HG03159 (cell line): ENCODE data around the gene LACC1.

Experiments used
- ATAC-seq: cut with Tn5 transposase; IDR thresholded peaks from one replicate; pipeline ENCODE4 v1.9.1; 2021; ENCODE audit warnings: mild to moderate bottlenecking, moderate library complexity; ENCODE audit not compliant: unreplicated experiment

The LACC1 gene

DNA sequence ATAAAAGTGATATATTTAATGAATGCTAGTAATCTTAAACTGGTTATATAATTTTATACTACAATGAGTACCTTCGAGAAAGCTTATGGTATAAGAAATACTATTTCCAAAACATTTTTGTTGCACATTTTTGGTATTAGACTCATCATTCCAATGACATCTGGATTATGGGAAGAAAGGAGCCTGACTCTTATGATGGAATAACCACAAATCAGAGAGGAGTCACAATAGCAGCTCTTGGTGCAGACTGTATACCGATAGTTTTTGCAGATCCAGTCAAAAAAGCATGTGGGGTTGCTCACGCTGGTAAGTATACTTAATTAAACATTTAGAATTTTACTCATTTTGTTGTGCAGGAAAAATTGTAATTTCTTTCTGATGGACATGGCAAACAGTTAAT, 3.9 kb downstream of the LACC1 start:
- no peak for ATAC-seq

GRCh38 chr13:43884222-43884621, 4.5 kb downstream of the LACC1 start:
- ATAC-seq = no peak

DNA sequence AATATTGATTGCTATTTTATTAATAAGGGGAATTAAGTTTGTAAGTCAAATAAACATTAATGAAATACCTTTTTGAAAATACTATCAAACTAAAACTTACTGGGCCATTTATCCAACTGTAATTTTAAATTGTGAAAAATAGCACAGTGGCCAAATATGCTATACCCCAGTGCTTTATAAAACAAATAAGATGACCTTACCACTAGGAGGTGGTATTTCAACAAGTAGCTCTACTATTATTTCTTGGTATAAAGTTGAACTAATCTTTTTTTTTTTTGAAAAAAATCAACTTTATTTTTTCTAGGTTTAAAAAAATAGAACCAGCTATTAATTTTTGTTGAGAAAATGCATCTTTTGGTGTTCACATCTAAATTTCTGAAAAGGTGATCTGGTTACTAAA, 14.7 kb downstream of the LACC1 start:
- ATAC-seq = no peak

- no peak for ATAC-seq
Measured at GRCh38 chr13:43895940-43896339, 16.2 kb downstream of the LACC1 start.

DNA sequence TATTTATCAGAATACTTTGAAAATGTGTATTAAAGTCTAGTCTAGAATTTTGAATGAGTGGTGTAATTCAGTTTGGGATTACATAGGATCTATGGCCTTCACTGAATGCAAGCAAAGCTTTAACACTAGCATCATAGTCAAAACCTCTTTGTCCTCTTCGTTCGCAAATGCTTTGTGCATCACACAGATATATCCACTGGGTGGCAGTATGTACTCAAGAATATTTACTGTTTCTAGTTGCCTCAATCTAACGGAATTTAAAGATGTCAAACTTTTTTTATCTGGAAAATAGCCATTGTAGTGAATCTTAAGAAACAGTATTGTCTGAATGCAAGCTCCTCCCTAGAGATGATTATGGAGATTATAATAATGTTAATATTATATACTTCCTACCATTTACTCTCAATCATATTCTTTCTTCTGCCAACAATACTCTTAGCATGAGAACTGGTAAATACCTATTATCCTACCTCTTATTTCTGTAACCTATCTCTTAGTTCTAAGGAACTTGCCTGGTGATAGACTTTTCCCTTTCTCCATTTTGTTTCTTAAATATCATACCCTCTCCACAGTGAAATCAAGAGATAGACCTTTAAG, 25.8 kb downstream of the LACC1 start:
- ATAC-seq = no peak

DNA sequence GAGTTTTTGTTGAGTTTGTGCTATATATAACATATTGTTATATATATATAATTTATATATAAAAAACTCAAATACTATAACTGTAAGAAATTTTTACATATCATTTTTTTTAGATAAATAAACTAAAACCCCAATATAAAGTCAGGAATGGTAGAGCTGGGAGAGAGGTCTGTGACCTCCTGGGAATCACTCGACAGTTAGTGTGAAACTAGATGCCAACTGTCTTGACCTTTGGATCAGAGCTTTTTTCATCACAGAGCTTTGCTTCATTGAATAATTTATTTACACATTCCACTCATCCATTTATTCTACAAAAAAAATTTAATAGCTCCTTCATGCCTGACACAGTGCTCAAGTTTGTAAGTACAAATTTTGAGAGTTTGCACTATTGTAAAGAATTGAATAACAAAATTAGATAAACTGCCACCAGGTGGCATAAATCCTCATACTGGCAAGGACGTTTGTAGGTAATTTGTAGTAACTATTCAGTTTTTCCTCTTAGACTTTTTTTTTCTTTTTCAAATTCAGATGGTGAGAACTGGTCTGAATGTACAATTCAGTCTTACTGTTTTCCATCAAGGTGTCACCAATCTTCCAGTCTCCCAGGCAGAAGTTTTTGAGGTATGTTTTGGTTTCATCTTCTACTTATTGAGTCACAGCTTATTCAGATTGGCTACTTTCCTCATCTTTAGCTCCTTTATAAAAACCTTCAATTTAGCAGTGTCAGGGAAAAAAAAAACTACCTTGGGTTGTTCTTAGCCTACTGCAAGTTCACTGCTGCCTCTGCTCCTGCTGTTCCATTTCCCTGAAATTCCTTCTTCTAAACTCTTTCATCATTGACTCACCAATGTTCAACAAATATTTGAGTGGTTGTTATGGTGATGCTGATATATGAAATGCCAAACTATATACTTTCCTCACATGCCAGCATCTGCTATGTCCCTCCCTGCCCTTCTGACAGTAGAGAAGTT, 28.7 kb downstream of the LACC1 start:
- ATAC-seq = no peak

GRCh38 chr13:43910856-43911255, 31.2 kb downstream of the LACC1 start:
- ATAC-seq = no peak

DNA sequence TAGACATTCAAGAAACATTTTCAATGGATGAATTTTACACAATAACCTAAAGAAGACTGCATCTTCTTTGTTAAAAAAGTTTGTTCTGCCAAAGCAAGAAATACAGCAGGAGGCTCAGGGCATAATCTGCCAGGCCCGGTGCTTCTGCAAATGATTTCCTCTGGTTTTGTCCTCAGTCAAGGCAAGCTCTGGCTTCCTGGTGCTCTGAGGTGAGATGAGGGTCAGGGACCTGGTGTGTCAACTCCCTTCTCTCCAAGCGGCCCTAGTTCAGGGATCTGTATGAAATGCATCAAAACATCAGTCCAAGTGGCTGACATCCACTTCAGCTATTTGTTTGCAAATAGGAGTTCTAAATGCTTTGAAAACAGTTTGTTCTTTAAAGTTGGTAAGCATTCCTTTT, 31.6 kb downstream of the LACC1 start:
- no peak for ATAC-seq

DNA sequence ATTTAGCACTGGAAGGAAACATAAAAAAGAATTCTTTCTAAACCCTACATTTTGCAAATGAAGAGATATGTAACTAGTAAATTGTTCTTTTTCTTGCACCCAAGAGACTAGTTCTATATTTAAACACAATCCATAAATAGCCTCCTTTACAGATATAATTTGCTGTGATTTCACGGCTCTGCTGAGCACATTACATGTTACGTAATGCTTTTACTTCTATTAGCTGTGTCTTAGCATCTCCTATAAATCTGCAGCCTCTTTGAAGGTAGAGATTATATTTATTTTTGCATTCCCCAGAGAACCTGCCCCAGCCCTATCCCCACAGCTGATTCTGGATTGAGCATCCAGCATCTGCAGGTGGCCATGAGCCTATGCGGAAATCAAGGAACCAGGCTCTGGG, 32.2 kb downstream of the LACC1 start:
- ATAC-seq = no peak

DNA sequence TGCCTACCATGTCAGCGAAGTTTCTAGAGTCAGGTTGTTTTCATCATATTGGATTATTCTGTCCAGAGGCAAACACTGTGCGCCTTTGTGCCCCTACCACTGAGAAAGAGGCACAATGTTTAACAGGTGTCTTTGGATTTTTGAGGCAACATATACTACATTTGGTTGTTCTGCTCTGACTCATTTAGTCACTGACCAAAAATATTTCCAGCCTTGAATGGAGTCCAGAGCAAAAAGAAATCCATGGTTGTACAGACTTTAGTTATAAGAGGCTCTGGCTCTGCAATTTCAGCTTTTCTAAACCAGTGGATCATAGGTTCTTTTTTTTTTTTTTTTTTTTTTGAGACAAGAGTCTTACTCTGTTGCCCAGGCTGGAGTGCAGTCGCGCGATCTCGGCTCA, 35.7 kb downstream of the LACC1 start:
- ATAC-seq = no peak

DNA sequence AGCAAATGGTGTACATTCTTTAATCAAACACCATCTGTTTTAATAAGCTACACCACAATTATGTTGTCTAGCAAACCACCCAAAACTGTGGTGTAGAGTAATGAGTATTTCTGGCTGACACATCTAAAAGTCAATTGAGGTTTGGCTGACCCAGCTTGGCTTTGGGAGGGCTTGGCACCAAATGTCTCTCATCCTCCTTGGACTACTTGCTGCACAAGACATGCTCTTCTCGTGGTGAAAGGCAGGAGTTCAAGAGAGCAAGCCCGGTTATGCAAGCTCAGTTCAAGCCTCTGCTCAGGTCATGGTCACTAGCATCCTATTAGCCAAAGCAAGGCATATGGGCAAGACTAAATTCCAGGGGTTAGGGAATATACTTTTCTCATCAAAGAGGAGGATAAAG, 37.1 kb downstream of the LACC1 start:
- no peak for ATAC-seq

DNA sequence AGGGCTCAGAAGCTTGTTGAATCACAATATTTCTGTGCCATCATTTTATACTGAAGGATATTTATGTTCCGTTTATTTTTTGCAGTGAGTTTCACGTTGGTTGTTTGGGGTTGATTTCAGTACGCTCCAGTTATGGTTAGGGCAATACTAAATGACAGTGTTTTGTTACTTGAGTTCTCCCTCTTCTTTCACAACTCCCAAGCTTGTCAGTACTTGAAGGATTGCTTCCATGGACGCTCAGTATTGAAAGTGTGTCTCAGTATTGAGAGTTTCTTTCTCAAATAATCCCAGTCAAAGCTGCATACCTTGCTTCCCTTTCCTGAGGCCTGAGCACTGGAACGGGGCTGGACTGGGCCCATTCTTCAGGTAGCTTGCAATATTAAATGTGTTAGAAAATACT, 38.9 kb downstream of the LACC1 start:
- no peak for ATAC-seq

DNA sequence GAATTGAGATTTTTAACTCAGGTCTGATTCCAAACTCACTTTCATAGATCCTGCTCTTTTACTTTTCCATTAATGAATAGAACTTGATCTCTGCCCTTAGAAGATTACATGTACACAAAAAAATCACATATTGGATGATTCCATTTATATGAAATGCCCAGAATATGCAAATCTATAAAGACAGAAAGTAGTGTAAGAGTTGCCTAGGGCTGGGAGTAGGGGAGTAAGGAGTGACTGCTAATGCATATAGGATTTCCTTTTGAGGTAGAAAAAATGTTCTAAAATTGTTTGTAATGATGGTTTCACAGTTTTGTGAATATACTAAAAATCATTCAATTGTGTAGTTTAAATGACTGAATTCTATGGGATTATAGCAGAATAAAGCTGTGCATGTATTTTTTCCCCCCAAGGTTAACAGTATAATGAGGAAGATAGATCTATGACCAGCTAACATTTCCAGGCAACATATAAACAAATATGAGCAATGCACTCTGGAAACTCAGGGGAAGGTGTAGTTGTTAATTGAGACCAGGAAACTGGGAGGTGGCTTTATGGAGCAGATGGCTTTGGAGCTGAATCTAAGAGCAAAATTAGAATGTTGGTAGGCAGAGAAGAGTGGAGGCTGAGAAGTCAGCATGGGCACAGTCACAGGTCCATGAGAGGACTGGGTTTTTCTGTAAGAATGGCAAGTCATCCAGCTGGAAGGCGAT, 41.4 kb downstream of the LACC1 start:
- no peak for ATAC-seq

DNA sequence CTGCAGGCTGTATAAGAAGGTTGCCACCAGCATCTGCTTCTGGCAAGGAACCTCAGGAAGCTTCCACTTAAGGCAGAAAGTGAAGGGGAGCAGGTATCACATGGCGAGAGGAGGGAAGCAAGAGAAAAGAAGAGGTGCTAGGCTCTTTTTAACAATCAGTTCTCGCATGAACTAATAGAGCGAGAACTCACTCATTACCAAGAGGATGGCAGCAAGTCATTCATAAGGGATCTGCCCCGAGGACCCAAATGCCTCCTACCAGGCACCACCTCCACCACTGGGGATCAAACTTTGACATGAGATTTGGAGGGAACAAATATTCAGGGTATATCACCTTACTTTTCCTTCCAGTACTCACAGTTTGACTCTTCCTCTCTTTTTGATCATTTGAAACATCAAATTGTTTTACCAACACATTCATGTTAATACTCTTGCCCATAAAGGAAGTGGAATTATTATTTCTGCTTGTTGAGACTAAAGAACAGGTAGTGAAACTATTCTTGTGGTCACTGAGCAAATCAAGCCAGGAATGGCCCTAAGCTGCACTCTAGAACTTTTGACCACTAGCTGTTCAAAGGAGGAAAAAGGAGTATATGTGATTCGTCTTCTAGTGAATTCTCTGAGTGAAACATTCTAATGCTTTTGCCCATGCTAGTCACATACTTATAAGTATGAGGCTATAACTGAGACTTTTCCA, 45.0 kb downstream of the LACC1 start:
- ATAC-seq = peak; percentile 98

- ATAC-seq = no peak
Measured at GRCh38 chr13:43929947-43930346, 50.2 kb downstream of the LACC1 start.

GRCh38 chr13:43933378-43933777, 53.7 kb downstream of the LACC1 start:
- peak; percentile 100 for ATAC-seq

DNA sequence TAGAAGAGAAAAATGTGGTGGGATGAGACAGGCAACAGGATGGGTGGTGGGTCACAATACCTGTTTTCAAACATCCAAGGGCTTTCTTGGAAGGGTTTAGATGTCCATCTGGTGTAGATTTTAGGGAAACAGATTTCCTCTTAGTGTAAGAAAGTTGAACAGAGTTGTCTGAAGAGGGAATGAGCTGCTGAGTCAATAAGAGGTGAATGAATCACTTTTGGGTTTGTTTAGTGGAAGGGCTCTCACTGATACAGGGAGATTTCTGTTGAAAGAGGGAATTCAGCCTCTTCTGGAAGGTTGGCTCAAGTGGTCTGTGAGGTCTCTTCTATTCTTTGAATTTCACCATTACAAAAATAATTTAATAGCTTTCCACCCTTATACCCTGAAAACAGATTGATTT, 54.6 kb downstream of the LACC1 start:
- ATAC-seq = no peak

DNA sequence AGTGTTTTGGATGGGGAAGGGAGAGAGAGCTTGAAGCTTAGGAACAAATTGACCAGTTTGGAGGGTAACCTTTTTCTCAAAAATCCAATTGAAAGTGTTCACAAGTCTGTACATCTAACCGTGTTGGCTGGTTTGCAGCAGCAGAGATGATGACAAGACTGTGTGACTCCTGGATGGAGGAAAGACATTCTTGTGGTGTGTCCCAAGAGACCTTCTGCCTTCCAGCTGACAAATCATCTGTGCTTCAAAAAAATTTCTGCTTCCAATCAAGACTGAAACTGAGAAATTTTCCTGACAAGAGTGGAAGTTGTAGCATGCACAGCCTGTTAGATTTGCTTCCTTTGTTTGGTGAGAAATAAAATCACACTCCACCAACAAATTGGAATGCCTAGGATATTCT, 56.2 kb downstream of the LACC1 start:
- ATAC-seq = no peak

DNA sequence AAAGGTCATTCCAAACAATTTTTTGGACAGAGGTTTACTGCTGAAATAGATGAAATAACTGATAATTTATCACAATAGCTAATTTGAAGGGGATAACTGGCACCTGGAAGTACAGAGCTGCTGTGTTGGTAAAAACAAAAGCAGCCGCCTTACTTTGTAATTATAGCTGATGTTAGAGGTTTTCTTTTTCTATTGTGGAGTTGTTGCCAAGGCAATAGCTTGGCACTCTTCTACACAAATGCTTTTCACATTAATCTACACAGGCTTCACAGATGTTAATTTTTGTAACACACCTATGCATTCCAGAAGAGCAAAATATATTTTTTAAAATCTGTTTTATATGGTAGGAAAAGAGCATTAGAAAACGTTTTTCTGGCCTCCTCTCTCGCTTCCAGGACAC, 56.9 kb downstream of the LACC1 start:
- no peak for ATAC-seq

DNA sequence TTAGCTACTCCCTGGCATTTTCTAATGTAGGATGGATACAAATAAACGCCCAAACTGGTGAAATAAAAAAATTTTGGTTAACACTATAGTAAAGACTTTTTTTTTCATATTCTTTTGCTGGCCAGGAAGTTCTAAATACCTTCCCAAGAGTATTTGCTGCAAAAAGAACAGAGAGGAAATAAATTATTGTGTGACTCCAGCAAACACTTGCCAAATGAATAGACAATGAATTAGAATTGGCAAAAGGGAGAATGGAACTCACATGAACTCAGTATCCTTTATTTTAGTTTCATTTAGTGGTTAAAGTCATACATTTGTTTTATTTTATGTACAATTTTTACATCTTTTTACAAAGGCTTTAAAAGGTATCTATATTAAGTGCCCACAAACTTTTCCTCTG, 58.1 kb downstream of the LACC1 start:
- no peak for ATAC-seq

DNA sequence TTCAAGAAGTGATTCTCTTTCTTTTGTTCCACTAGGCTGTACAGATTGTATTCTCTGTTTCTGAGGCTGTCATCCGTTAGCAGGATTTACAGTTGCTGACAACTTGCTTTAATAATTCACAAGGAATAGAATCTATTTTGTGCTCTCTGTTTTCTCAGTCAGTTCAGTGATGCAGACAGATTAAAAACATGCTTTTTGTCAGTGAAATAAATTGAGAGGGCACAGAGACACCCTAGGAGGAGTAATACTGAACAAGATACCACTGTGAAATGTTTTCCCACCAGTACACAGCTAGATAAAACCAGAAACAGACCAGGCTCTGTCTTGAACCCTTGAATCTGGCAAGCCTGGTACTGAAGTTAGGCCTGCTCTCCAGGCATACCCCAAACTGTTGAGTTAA, 58.7 kb downstream of the LACC1 start:
- no peak for ATAC-seq
